T47D (cell line): Measurements from ENCODE around the gene NDUFAB1.

Experiments used
- DNase-seq, 2 experiments: peaks; one replicate each; pipeline versions ENCODE4 v3.0.0 to v3.0.0-alpha.2; 2011 to 2012; ENCODE audit warnings: low read depth in 1 of 2, low spot score in 1 of 2
- JUND ChIP-seq: IDR thresholded peaks from 2 replicates; pipeline ENCODE4 v1.6.1; 2012; ENCODE audit warnings: low read depth
- in situ Hi-C: cut with HindIII; loops from 2 replicates; pipeline ENCODE4 v1.10.0; 2016; ENCODE audit warnings: low sequenced_read_pairs, low pct_unique_long_range_greater_than_20kb

NDUFAB1 gene

GRCh38 chr16:23534868-23535860, 61.0 kb downstream of the NDUFAB1 start:
- no peak for DNase-seq
- in situ Hi-C loops, result no loop called here
- no peak for TF ChIP-seq JUND

GRCh38 chr16:23532448-23532847, 63.7 kb downstream of the NDUFAB1 start:
- TF ChIP-seq JUND, result no peak
- in situ Hi-C loops, result no loop called here
- DNase-seq, result no peak
